ENCODE measurements around the gene UBL4B.
"Not testable (repeated sequence)": the region's sequence is repeated elsewhere in the genome, so short reads cannot be mapped to it uniquely, and the experiment has no call there.

UBL4B gene, protein sequence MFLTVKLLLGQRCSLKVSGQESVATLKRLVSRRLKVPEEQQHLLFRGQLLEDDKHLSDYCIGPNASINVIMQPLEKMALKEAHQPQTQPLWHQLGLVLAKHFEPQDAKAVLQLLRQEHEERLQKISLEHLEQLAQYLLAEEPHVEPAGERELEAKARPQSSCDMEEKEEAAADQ

DNA sequence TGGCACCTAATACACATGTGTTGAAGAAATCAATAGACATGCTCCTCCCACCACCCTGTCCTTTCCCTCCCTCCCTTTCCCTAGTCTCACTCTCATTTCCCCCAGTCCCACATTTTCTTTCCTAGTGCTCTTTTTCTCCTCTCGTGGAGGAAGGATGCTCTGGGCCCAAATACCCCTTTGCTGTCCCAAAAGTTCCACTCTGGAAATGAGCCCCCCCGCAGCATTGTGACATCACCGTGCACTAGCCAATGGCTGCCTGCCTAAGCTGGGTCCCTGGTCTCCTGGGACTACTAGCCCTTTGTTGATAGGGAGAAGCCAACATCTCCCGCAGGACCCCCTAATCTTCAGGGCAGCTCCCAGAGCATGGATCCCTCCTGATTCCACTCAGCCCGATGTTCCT is at the start of gene UBL4B:
Gene UBL4B (plus strand): TSS at position 301 of the 400 bp plus-strand sequence. CDS start 92 bp downstream, at position 393.
- DNase-seq: no peak

DNA sequence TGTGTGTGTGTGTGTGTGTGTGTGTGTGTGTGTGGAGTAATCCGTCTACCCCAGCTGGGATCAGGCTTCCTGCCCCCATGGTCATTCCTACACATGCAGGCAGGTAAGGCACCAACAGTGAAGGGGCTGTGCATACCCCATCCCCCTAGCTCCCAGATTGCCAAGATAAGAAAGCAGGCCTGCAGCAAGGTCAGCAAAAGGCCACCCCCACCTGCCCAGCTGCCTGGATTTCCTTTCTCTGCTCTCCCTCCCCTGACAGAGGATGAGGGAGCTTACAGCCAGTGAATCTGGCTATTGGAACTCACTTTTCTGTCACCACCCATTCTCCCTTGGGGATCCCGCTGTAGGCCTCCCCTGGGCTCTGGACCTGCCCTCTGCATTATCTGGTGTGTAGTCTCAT is 49.6 kb upstream of the UBL4B start:
- DNase-seq: no peak

DNA sequence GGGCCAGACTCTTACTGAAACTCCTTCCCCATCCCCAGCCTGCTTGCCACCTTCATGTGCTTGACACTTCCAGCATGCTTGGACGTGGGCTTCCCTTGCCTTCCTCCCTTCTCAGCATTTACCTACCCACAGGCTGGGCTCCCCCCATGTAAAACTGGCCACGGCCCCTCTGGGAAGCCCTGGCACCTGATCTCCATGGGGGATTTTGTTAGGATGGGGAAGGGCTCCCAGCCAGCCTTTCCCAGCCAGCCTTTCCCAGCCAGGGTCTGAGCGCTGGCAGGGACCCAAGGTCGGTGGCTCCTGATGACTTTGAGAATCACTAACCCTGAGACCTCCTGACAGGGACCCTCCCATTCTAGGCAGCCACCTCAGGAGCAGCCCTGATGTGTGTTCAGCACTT is 48.5 kb upstream of the UBL4B start:
- no peak for DNase-seq

DNA sequence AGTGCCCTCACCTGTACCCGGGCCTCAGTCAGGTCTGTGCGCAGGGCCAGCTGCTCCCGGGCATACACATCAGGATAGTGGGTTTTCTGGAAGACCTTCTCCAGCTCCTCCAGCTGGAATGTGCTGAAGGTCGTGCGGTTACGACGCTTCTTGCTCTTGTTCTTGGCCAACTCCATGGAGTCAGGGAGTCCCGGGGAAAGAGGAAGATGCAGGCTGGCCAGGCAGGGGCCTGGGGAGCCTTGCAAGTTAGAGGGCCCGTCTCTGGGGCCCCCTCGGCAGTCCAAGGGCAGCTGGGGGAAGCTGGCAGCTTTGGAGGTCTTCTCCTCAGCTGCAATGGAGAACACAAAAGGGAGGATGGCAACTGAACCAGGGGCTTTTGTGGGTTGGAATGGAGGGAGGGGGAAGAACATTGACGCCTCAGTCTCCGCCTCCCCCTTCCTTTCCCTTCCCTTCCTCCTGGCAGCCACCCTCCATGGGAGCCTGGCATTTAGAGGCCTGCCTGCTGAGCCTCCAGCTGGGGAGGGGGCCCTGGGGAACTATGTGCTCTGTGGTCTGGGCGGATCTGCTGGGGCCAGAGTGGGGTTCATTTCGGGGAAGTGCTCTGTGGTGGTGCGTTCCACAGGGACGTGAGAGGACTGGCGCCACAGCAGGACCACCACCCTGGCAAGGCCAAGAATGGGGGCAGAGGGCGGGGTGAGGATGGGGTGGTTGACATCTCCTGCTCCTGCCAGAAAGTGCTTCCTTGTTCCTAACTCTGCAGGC is 47.5 kb upstream of the UBL4B start:
- DNase-seq: no peak

DNA sequence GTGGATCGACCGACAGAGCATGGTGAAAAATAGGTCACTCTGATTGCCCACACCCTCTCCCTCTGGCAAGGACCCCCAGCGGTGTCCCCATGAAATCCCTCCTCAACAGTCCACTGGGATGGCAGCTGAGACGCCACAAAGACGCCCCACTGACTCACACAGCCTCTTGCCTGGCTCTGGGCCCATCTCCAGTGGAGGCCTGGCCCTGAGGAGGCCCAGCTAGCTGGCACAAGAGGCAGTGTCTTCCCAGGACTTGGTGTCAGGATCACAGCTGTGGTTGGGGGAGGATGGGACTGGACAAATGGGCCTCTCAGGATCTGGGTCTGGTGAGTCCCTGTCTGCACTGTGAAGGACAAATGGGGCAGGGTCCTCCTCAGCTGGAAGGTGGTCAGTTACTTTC is 46.4 kb upstream of the UBL4B start:
- no peak for DNase-seq

DNA sequence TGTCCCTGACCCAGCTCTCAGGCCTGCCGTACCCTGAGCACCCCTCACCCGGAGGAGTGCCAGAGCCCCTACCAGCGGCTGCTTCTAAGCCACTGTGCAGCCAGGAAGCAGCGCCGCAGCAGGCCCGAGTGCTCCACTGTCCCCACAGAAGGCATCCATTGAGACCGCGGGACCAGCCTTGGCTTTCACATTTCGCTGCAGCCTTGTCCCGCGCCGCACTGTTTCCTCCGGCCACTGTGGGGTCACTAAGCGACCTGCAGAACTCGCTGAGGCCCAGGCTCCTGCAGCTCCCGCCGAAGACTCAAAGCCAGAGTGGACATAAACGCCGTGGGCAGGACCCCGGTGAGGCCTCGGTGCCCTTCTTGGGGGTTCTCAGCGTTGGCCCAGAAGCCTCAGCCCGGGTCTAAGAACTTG is 44.8 kb upstream of the UBL4B start:
- no peak for DNase-seq

DNA sequence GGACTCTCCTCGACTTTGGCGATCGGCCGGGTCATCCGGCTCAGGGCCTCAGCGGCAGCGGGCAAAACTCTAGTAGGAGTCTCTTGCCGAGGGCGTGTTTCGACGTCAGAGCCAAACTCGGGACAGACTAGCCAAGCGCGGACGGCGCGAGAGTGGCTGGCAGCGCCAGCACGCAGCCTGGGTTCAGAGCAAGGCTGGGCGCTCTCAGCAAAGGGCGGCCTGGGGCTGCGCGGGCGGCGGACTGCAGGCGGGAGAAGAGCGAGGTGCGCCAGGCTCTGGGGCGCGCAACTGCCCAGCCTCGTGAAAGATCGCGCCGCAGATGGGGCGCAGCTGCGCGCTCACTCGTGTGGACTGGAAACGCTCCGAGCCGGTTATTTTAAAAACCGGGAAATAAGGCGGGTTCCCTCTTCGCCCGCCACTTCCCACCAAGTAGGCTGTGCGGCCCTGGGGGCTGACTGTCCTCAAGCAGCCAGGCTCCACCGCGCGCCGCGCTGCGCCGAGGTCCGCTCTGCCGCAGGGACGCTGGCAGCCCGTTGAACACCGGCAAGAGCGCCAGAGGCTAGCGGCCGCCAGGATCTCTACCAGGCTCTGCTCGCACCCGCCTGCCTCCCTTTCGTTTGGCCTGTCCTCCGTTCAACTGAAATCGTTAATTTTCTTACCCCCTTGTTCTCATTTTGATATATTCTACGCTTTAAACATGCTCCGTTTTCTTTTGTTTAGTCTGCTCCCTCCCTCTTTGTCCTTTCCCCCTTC is 44.2 kb upstream of the UBL4B start:
- no peak for DNase-seq

DNA sequence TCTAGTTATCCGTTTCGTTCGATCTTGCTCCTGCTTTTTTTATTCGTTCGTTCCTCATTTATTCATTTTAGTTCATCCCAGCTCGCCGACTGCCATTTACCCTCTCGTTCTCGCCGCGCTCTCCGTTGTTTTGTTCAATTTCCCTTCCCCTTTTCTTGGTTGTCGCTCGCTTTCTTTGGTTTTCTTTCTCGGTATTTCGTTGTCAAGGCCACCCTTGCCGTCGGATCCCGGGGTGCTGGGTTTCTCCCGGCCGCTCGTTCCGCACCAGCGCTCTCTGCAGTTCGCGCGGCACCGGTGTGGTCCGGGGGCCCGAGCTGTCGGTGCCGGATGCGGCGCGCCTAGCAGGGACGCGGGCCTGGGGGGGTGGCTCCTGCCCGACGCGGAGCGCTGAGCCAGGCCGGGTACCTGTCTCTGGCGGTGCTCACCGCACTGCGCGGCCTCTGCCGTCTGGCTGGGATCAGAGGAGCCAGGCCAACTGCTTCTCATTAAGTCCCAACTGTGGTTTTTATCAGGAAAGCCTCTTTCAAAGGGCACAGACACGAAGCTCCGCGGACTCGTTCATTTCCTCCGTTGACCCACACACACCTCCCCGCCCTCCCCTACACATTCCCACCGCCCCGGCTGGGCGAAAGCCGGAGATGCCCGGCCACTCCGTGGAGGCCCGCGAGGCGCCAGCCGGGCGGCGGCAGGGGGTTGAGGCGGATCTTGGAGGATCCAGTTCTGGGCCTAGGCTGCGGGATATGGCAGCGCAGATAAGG is 43.4 kb upstream of the UBL4B start:
- DNase-seq: no peak

DNA sequence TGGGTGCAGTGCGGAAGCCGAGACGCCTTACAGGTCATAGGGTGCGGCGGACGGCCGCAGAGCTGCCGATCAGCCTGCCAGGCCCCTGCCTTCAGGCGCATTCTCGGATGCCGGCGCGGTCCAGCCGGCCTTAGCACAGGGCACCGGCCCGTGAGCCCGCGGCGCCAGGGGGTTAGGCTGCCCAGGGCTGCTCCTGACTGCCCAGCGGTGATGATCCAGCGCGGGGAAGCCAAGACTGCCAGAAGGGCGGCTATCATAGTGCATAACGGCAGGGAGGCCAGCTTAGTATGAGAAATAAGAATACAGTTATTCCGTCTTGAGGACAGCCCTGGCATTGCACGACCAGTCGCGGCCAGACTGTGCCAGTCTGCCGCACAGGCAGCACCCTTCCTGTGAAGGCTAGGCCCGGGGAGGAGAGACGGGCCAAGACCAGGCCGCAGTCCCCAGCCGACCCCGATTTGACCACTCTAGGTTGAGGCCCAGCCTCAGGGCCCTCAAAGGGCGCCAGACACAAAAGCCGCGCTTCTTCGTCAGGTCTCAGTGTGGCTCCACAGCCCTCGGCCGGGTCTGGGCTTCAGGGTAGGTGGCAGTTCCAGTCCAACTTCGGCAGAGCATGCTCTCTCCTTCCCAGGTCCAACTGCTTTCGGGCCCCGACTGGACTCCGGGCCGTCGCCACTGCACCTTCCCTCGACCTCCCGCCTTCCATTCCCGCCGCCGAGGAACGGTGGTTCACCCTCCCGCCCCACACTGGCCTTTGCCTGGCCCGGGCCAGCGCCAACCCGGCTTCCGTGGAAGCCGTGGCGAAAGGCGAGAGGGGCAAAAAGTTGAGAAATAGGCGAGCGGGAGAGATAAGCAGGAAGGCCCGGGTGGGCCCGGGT is 42.6 kb upstream of the UBL4B start:
- no peak for DNase-seq

DNA sequence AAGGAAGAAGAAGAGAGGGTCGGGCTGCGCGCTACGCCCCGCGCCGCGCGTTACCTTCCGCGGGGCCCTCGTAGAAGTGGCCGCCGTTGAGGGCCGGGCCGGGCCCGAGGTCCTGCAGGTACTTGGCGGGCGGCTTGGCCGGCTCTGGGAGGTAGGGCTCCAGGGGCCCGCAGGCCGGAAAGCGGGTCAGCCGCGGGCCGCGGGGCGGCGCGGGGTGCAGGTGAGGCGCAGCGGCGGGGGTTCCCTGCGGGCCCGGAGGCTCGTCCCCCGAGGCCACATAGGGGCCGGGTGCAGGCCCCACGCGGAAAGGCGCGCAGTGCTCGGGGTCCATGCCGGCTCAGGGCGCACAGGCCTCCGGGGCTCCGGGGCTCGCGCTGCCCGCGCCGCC is 42.0 kb upstream of the UBL4B start:
- DNase-seq: no peak

DNA sequence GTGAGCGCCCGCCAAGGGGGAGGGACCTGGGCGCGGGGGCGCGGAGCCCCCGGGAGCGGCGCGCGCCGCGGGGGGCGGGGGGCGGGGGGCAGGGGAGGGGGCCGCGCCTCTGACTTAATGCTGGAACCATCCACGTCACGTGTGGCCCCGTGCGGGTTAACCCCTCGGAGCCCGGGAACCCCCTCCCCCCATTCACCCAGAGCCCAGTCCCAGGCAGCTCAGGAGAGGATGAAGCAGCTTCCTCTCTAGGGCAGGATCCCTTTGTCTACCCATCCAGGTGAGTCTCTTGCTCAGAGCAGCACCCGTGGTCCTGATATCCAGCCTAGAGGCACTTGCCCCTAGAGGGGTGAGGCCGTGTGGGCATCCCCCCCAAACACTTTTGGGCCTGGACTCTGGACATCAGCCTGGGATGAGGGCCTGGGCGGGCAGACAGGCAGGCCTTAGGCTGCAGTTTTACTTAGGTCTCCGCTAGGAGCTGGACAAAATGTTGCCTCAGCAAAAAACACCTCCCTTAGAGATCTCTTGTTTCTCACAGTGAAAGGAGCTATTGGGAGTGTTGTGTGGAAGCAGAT is 41.5 kb upstream of the UBL4B start, which contains the start of gene ALX3:
Gene ALX3 (minus strand): TSS at position 2 of the 572 bp plus-strand sequence. CDS start 60 bp downstream, outside the sequence.
- no peak for DNase-seq

DNA sequence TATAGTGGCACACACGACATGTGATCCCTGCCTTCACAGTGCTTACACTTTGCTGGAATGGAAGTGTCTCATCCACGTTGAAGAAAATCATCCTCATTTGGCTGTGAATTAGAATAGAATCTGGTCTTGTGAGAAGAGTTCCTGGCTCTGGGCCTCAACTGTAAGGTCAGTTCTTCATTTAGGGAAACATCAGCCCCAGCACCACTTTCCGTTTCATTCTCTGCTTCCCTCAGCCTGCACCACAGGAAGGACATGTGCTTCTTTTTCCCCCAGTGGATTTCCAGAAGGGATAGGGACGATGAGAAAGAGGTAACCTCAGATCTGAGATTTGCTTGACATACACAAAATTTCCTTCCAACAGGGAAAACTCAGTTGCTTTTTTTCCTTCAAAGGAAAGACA is 38.1 kb upstream of the UBL4B start:
- no peak for DNase-seq

DNA sequence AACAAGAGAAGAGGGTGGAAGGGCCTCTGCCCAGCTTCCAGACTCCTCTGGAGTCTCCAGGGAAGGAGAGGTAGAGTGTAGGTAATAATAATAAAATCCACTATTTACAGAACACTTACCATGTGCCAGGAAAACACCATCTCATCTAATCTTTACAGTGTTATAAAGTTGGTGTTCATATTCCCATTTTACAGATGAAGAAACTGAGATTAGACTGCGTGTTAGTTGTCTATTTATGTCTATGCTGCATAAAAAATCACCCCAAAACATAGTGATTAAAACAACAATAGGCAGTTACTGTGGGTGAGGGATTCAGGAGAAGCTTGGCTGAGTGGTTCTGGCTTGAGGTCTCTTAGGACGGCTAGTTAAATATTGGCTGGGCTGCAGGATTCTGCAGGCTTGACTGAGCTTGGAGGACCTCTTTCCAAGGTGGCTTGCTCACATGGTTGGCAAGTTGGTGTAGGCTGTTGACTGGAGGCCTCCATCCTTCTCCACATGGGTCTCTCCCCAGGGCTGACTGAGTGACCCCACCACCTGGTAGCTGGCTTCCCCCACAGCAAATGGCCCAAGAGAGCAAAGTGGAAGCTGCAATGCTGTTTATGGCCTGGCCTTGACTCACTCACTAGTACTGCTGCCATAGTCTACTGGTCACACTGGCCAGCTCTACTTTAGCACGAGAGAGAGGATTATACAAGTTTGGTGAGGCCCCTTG is 35.3 kb upstream of the UBL4B start:
- no peak for DNase-seq

DNA sequence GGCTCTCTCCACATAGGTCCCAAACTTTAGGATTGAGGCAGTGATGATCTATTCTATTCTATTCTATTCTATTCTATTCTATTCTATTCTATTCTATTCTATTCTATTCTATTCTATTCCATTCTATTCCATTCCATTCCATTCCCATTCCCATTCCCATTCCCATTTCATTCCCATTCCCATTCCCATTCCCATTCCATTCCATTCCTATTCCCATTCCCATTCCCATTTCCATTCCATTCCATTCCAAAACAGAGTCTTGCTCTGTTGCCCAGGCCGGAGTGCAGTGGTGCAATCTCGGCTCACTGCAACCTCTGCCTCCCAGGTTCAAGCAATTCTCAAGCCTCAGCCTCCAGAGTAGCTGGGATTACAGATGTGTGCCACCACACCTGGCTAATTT is 32.2 kb upstream of the UBL4B start:
- DNase-seq: not testable (repeated sequence)

DNA sequence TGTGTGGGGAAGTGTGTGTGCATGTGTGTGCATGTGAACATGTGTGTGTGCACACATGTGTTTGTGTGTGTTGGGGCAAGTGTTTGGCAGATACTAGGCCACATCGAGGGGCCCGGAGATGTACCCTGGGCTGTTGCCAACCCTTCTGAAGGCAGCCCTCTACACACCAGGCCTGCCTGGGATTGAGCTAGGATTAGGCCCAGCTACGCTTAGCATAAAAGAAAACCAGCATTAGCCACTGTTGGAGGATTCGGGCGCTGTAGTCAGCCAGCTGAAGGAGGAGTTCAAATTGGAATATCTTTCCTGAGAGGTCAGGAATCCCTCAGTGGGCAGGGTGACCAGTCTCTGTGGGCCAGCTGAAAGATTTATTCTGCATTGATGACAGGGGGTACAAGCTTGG is 31.2 kb upstream of the UBL4B start:
- no peak for DNase-seq

DNA sequence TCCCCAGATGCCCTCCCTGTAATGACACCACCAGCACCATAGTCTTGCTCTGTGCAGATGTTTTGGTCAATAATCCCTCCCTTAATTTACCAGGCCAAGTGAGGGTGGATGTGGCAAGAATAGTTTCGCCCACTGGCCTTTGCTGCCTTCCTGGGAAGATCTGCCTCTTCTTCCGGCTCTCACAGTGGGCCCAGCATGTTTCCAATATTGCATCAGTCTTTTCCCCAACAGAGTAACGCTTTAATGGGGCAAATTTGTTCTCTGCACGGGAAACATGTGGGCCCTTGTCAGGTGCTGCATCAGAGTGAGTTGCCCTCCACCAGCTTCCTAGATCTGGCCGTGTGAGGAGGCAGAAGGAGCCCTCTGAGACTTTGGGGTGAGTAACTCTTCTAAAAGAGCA is 29.8 kb upstream of the UBL4B start:
- no peak for DNase-seq

DNA sequence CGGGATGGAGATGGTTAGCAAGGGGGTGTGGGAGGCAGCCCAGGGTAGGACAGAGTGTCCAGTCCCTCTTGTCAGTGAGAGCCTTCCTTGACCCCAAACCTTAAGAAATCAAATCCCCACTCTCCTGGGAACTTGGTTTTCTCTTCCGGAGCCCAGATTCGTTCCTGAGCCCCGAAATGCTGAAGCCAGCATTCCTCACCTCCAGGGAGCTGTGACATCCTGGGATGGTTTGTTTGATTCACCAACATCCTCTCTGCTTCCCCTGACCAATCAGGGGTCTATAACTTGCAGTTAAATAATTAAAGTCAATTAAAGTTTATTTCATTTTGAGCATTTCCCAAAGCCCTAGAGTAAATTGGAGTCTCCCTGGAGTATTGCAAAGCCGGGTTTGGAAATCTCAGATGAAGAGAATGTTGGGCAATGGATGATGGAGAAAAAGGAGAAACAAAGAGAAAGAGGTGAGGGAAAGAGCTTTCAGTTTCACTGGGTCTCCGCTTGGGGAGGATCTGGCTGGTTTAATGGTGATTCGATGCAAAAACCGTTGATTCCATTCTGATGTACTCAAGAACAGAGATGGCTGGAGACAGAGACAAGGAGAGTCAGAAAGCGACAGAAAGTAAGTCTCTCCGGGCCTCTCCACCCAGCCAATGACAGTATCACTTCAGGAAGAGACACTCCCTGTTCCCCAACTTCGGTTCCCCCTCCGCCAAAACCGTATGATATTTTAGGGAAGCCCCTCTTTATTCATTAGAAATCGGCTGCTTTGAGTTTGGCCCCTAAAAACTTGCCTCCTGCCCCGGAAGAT is 29.0 kb upstream of the UBL4B start:
- DNase-seq: no peak

DNA sequence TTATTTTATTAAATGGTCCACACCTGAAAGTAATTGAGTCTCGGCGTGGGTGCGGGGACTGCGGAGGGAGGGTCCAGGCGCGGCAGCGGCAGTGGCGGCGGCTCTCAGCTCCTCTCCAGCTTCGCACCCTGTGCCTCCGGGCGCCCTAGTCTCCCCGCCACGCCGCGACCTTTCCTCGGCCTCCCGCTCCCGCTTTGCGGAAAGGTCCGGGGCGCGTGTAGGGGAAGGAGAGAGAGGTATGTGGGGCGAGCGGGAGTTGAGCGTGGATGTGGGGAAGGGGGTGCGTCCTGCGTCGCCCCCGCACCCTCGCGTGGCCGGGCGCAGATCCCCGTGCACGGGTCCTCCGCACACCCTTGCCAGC is 28.4 kb upstream of the UBL4B start:
- no peak for DNase-seq

DNA sequence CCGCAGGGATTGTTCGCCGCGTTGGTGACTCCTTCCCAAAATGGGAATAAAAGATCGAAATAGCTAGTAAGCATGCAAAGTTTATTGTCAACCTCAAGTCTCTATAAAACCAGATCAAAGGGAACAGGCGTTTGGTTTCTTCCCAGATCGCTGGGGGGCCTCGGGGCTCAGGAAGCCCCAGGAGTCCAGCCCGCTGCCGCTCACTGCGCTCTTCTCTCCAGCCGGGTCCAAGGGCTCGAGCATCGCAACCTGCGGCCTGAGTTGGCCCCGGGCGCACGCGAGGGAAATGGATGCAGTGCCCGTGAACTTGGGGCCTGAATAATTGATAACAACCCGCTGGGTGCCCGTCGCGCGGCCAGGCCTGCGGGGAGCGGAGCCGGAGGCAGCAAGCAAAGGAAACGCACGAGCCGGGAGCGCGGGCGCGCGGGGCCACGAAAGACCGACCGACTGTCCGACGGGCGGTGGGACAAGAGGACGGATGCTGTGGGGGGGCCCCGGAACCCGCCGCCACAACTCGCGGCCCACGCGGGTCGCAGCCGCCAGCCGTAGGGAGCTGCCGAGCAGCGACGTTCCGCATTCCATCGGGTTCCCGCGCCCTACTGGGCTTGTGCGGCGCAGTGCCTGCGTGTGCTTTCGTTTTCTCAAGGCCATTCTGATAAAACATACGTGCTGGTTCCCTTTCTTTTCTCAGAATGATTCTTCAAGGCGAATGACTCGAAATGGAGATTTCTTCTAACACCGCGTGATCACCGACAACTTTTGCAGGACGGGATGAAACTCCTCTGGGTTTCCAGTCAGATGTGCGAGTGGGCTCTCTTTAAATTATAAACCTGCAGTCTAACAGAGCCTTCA is 27.8 kb upstream of the UBL4B start:
- DNase-seq: no peak
